ENCODE results near the gene NSG2.

NSG2 gene

GRCh38 chr5:174045470-174046025 is at the start of gene NSG2:
Gene NSG2, plus strand, starts transcription at chr5:174045706. Its CDS starts 1,050 bp downstream, at chr5:174046756.
- peak; percentile 43 for DNase-seq

- no peak for DNase-seq
Measured at GRCh38 chr5:173997331-173997730, 48.2 kb upstream of the NSG2 start.

GRCh38 chr5:173998531-173998930 is 47.0 kb upstream of the NSG2 start:
- DNase-seq, result no peak

- DNase-seq, result no peak
Measured at GRCh38 chr5:174000076-174000475, 45.4 kb upstream of the NSG2 start.

- DNase-seq, result peak; percentile 10
Measured at GRCh38 chr5:174003795-174004194, 41.7 kb upstream of the NSG2 start.

GRCh38 chr5:174008922-174009321 is 36.6 kb upstream of the NSG2 start:
- DNase-seq, result no peak

GRCh38 chr5:174010365-174010764 is 35.1 kb upstream of the NSG2 start:
- DNase-seq, result no peak

GRCh38 chr5:174011441-174011840 is 34.1 kb upstream of the NSG2 start:
- no peak for DNase-seq

GRCh38 chr5:174020069-174020927 is 25.2 kb upstream of the NSG2 start:
- DNase-seq, result peak; percentile 7

- DNase-seq, result no peak
Measured at GRCh38 chr5:174020928-174021304, 24.6 kb upstream of the NSG2 start.

- DNase-seq, result no peak
Measured at GRCh38 chr5:174022384-174023095, 23.0 kb upstream of the NSG2 start.

GRCh38 chr5:174030286-174030685 is 15.2 kb upstream of the NSG2 start:
- DNase-seq, result no peak

GRCh38 chr5:174044466-174045254 is 846 bp upstream of the NSG2 start:
- no peak for DNase-seq

GRCh38 chr5:174046558-174046957 is 1.1 kb downstream of the NSG2 start:
- no peak for DNase-seq

- DNase-seq, result no peak
Measured at GRCh38 chr5:174047472-174048099, 2.1 kb downstream of the NSG2 start.

- no peak for DNase-seq
Measured at GRCh38 chr5:174052636-174053035, 7.1 kb downstream of the NSG2 start.

- no peak for DNase-seq
Measured at GRCh38 chr5:174053905-174054304, 8.4 kb downstream of the NSG2 start.

GRCh38 chr5:174056064-174056847 is 10.8 kb downstream of the NSG2 start:
- no peak for DNase-seq

GRCh38 chr5:174057206-174057605 is 11.7 kb downstream of the NSG2 start:
- DNase-seq, result no peak

- no peak for DNase-seq
Measured at GRCh38 chr5:174058433-174059122, 13.1 kb downstream of the NSG2 start.

GRCh38 chr5:174059247-174059646 is 13.7 kb downstream of the NSG2 start:
- no peak for DNase-seq

Measured in stimulated activated CD4-positive, alpha-beta T cell treated with anti-CD3 and anti-CD28 coated beads, Interleukin-1b, Interleukin-23, amount 100 ng/mL, for 48 hours (primary cell).